HCT116 (cell line): ENCODE results near the gene HIPK2. TPM values are rescaled to one million over a fixed set of nuclear protein-coding genes. Genes with fewer than 3 reads are reported as not detected.

Source experiments
- ATAC-seq: fragments of 200-7000 bp; cut with Tn5 transposase; 2 replicates; pipeline ENCODE4 v1.9.1; 2020; ENCODE audit warnings: mild to moderate bottlenecking, moderate library complexity
- BruUV-seq: library from RNA; stranded (reverse); fragments of 400-500 nt; replicated peaks from 2 replicates; lab custom pipeline; 2021; lab: Mats Ljungman, UMichigan
- CTCF ChIA-PET: fragments of 300-600 bp; sonication (Branson Sonifier 250); formaldehyde crosslinking; loops from one replicate; lab custom pipeline; 2021; ENCODE audit warnings: antibody characterized with exemption; lab: Charles Lee
- POLR2A ChIA-PET: fragments of 300-600, 350-600 bp; sonication (Branson Sonifier 250); formaldehyde crosslinking; loops from one replicate; lab custom pipeline; 2021; ENCODE audit warnings: antibody characterized with exemption; lab: Charles Lee
- RAD21 ChIA-PET, 2 experiments: fragments of 300-600 bp; sonication (Branson Sonifier 250); formaldehyde crosslinking; loops; one replicate each; lab custom pipeline; 2023; ENCODE audit warnings: low total read pairs in 2 of 2; ENCODE audit not compliant: uncharacterized antibody in 2 of 2, unreplicated experiment in 2 of 2, low non-redundant PET in 1 of 2; lab: Charles Lee
- DNase-seq: peaks from one replicate; pipeline ENCODE4 v3.0.0-alpha.2; 2010; ENCODE audit warnings: low read depth, low spot score
- H2AFZ ChIP-seq: fragments of 200-600 bp; shearing (Covaris generic), sonication (generic); 2 replicates; pipeline ENCODE4 v1.6.1; 2017; ENCODE audit warnings: low read depth, mixed run types, mixed read lengths, antibody characterized with exemption, low read length; ENCODE audit not compliant: poor library complexity, severe bottlenecking
- H3K27ac ChIP-seq: 2 replicates; pipeline ENCODE4 v1.5.1; 2012; ENCODE audit warnings: low read depth, low read length
- H3K27me3 ChIP-seq: fragments of 200-600 bp; sonication (generic); 2 replicates; pipeline ENCODE4 v1.6.1; 2016; ENCODE audit warnings: mixed run types, low read length, mixed read lengths; ENCODE audit not compliant: insufficient read depth
- H3K36me3 ChIP-seq, 2 experiments: fragments of 200-500 bp in 1 of 2; fragments of 200-600 bp in 1 of 2; sonication (Bioruptor generic) in 1 of 2; sonication (generic) in 1 of 2; 2 replicates each; pipeline versions ENCODE4 v1.5.1 to v1.6.1; 2014 to 2016; ENCODE audit warnings: low read length in 2 of 2, inconsistent platforms in 1 of 2, mixed read lengths in 1 of 2, mixed run types in 1 of 2; ENCODE audit not compliant: insufficient read depth in 2 of 2, control insufficient read depth in 1 of 2
- H3K4me1 ChIP-seq, 2 experiments: fragments of 200-600 bp in 1 of 2; sonication (generic) in 1 of 2; 2 replicates each; pipeline versions ENCODE4 v1.5.1 to v1.6.1; 2012 to 2017; ENCODE audit warnings: low read length in 2 of 2, inconsistent platforms in 1 of 2, mild to moderate bottlenecking in 1 of 2, mixed read lengths in 1 of 2, mixed run types in 1 of 2, moderate library complexity in 1 of 2; ENCODE audit not compliant: insufficient read depth in 2 of 2, control insufficient read depth in 1 of 2
- H3K4me2 ChIP-seq: fragments of 200-600 bp; sonication (generic); 2 replicates; pipeline ENCODE4 v1.6.1; 2017; ENCODE audit warnings: mixed run types, low read length, mixed read lengths
- H3K4me3 ChIP-seq, 2 experiments: fragments of 200-600 bp in 1 of 2; sonication (generic) in 1 of 2; replicated peaks in 1 of 2; 2 replicates each; pipeline ENCODE4 v1.5.1; 2011 to 2016; ENCODE audit warnings: low read length in 2 of 2, control low read depth in 1 of 2, low read depth in 1 of 2, mild to moderate bottlenecking in 1 of 2, mixed read lengths in 1 of 2, mixed run types in 1 of 2
- H3K79me2 ChIP-seq: fragments of 200-600 bp; sonication (generic); 2 replicates; pipeline ENCODE4 v1.6.1; 2017; ENCODE audit warnings: mild to moderate bottlenecking, mixed run types, low read length, moderate library complexity, mixed read lengths; ENCODE audit not compliant: insufficient read depth
- H3K9ac ChIP-seq: fragments of 200-600 bp; sonication (generic); 2 replicates; pipeline ENCODE4 v1.6.1; 2016; ENCODE audit warnings: low read length, mixed read lengths
- H3K9me2 ChIP-seq: fragments of 200-600 bp; sonication (generic), shearing (Covaris generic); 2 replicates; pipeline ENCODE4 v1.6.1; 2017; ENCODE audit warnings: mixed run types, mild to moderate bottlenecking, moderate library complexity; ENCODE audit not compliant: insufficient read depth
- H3K9me3 ChIP-seq, 2 experiments: fragments of 200-500 bp in 1 of 2; fragments of 200-600 bp in 1 of 2; sonication (Bioruptor generic) in 1 of 2; sonication (generic) in 1 of 2; 2 replicates each; pipeline ENCODE4 v1.6.1; 2014 to 2017; ENCODE audit warnings: low read length in 2 of 2, mixed read lengths in 2 of 2, inconsistent platforms in 1 of 2, low read depth in 1 of 2, mild to moderate bottlenecking in 1 of 2, mixed run types in 1 of 2, moderate library complexity in 1 of 2; ENCODE audit not compliant: control insufficient read depth in 1 of 2, insufficient read depth in 1 of 2
- H4K20me1 ChIP-seq: fragments of 200-600 bp; sonication (generic), shearing (Covaris generic); 2 replicates; pipeline ENCODE4 v1.6.1; 2017; ENCODE audit warnings: mixed run types, mild to moderate bottlenecking, moderate library complexity; ENCODE audit not compliant: insufficient read depth
- CEBPB ChIP-seq: IDR thresholded peaks from 2 replicates; pipeline ENCODE4 v1.6.1; 2012; ENCODE audit warnings: low read depth
- CTCF ChIP-seq, 3 experiments: fragments of 200-600 bp in 1 of 3; sonication (generic) in 1 of 3; IDR thresholded peaks in 2 of 3; conservative IDR thresholded peaks in 1 of 3; 2 replicates each; pipeline ENCODE4 v1.5.1; 2012 to 2017; ENCODE audit warnings: low read depth in 2 of 3, low read length in 2 of 3, antibody characterized with exemption in 1 of 3, borderline replicate concordance in 1 of 3, control low read depth in 1 of 3, mild to moderate bottlenecking in 1 of 3, mixed read lengths in 1 of 3, mixed run types in 1 of 3, moderate library complexity in 1 of 3; ENCODE audit not compliant: insufficient read depth in 1 of 3
- EGR1 ChIP-seq: IDR thresholded peaks from 2 replicates; pipeline ENCODE4 v1.6.1; 2012; ENCODE audit warnings: low read depth
- ELF1 ChIP-seq: IDR thresholded peaks from 2 replicates; pipeline ENCODE4 v1.6.1; 2012; ENCODE audit warnings: low read depth, borderline replicate concordance
- EZH2 ChIP-seq: fragments of 200-600 bp; sonication (generic); IDR thresholded peaks from 2 replicates; pipeline ENCODE4 v1.6.1; 2017; ENCODE audit warnings: antibody characterized with exemption, mixed run types
- EZH2phosphoT487 ChIP-seq: fragments of 200-600 bp; IDR thresholded peaks from 2 replicates; pipeline ENCODE4 v1.6.1; 2018; ENCODE audit warnings: antibody characterized with exemption, borderline replicate concordance
- FOSL1 ChIP-seq: IDR thresholded peaks from 2 replicates; pipeline ENCODE4 v1.6.1; 2012; ENCODE audit warnings: low read depth
- JUND ChIP-seq: IDR thresholded peaks from 2 replicates; pipeline ENCODE4 v1.6.1; 2012
- MAX ChIP-seq: IDR thresholded peaks from 2 replicates; pipeline ENCODE4 v1.6.1; 2012
- POLR2A ChIP-seq: IDR thresholded peaks from 2 replicates; pipeline ENCODE4 v1.7.0; 2011; ENCODE audit warnings: borderline replicate concordance; ENCODE audit not compliant: insufficient read depth, insufficient read length; ENCODE audit errors: extremely low read depth
- POLR2AphosphoS5 ChIP-seq: IDR thresholded peaks from 2 replicates; pipeline ENCODE4 v1.6.1; 2011; ENCODE audit warnings: mild to moderate bottlenecking, low read depth, low read length, moderate library complexity
- RAD21 ChIP-seq: IDR thresholded peaks from 2 replicates; pipeline ENCODE4 v1.6.1; 2012; ENCODE audit warnings: low read depth, mild to moderate bottlenecking
- REST ChIP-seq: IDR thresholded peaks from 2 replicates; pipeline ENCODE4 v1.6.1; 2012; ENCODE audit warnings: low read depth
- SIN3A ChIP-seq: IDR thresholded peaks from 2 replicates; pipeline ENCODE4 v1.6.1; 2012; ENCODE audit warnings: low read depth
- SP1 ChIP-seq: IDR thresholded peaks from 2 replicates; pipeline ENCODE4 v1.6.1; 2012; ENCODE audit warnings: low read depth
- TCF7L2 ChIP-seq: IDR thresholded peaks from 2 replicates; pipeline ENCODE4 v1.7.0; 2011; ENCODE audit warnings: borderline replicate concordance, inconsistent platforms; ENCODE audit not compliant: insufficient read depth, insufficient read length; ENCODE audit errors: extremely low read depth
- ZNF274 ChIP-seq: fragments of 200-500 bp; sonication (Bioruptor generic); IDR thresholded peaks from 2 replicates; pipeline ENCODE4 v1.6.1; 2014; ENCODE audit warnings: mild to moderate bottlenecking, low read depth, low read length, inconsistent platforms
- intact Hi-C: fragments of 100-400 bp; cut with micrococcal nuclease; formaldehyde crosslinking; loops from 2 replicates; pipeline ENCODE4 v1.10.0; 2022
- total RNA-seq: library from RNA; stranded (reverse); gene quantifications from one replicate; pipeline ENCODE4 v1.2.1, GENCODE V29; 2021; ENCODE audit not compliant: unreplicated experiment
- TF ChIP-seq, protein P1 (sequence below): IDR thresholded peaks from 2 replicates; pipeline ENCODE4 v1.6.1; 2011; ENCODE audit warnings: mild to moderate bottlenecking, low read length, moderate library complexity; ENCODE audit not compliant: insufficient replicate concordance; ENCODE audit errors: extremely low read depth
- TF ChIP-seq, protein P2 (sequence below): IDR thresholded peaks from 2 replicates; pipeline ENCODE4 v1.6.1; 2012

The HIPK2 gene
- total RNA-seq, 1 experiment from 2014 or later: 49.5 TPM

- H3K36me3 ChIP-seq: peaks cover 1 to 9% of the 10 kb centered on the region in 2 experiments; a peak in 3 of 4 replicates
- CTCF ChIA-PET: interaction anchor here (4.2 kb wide), 1 partner anchor 13 kb away, joined by 16 read pairs; no protein-coding TSS in a partner anchor
- BruUV-seq: no TSS peak
Measured at GRCh38 chr7:139588632-139589031, 189.2 kb downstream of the HIPK2 start.

More at GRCh38 chr7:139588632-139589031, 189.2 kb downstream of the HIPK2 start:
- no peak for DNase-seq
- Histone ChIP-seq H2AFZ (no peak overlapping the region), H3K9me2 (no peaks in the 10 kb centered on the region), H3K4me3 (no peak overlapping the region), H3K27me3 (no peaks in the 10 kb centered on the region), H3K9ac (no peak overlapping the region), H3K79me2 (no peaks in the 10 kb centered on the region), H3K9me3 (no peaks in the 10 kb centered on the region), H3K4me2 (no peak overlapping the region), H4K20me1 (no peaks in the 10 kb centered on the region), H3K4me1 (no peaks in the 10 kb centered on the region), H3K27ac (no peak overlapping the region)
- ChIA-PET RAD21 (no interaction called here), POLR2A (no interaction called here)
- TF ChIP-seq FOSL1 (no peak), CEBPB (no peak), EZH2phosphoT487 (no peak), POLR2AphosphoS5 (no peak), EGR1 (no peak), POLR2A (no peak), RAD21 (no peak), ELF1 (no peak), SP1 (no peak), CTCF (IDR thresholded peaks at IDR 0.05 in 2 of 3, conservative IDR thresholded peaks at IDR 0.05 in 1 of 3; ENCODE audit: borderline replicate concordance in 1 of 3, insufficient read depth in 1 of 3, low read depth in 2 of 3, low read length in 2 of 3) (no peak), TCF7L2 (no peak), SIN3A (no peak), JUND (no peak), EZH2 (no peak), ZNF274 (no peak), MAX (no peak), REST (no peak)
- TF ChIP-seq, protein P1, sequence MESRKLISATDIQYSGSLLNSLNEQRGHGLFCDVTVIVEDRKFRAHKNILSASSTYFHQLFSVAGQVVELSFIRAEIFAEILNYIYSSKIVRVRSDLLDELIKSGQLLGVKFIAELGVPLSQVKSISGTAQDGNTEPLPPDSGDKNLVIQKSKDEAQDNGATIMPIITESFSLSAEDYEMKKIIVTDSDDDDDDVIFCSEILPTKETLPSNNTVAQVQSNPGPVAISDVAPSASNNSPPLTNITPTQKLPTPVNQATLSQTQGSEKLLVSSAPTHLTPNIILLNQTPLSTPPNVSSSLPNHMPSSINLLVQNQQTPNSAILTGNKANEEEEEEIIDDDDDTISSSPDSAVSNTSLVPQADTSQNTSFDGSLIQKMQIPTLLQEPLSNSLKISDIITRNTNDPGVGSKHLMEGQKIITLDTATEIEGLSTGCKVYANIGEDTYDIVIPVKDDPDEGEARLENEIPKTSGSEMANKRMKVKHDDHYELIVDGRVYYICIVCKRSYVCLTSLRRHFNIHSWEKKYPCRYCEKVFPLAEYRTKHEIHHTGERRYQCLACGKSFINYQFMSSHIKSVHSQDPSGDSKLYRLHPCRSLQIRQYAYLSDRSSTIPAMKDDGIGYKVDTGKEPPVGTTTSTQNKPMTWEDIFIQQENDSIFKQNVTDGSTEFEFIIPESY: no peak
- TF ChIP-seq, protein P2, sequence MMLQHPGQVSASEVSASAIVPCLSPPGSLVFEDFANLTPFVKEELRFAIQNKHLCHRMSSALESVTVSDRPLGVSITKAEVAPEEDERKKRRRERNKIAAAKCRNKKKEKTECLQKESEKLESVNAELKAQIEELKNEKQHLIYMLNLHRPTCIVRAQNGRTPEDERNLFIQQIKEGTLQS: no peak
- no peak for ATAC-seq
- intact Hi-C loops: no loop called here
